GM19452 (cell line): ENCODE data around the gene UGT1A3.
"Not testable (repeated sequence)": the region's sequence is repeated elsewhere in the genome, so short reads cannot be mapped to it uniquely, and the experiment has no call there.

Experiments
- ATAC-seq: cut with Tn5 transposase; IDR thresholded peaks from one replicate; pipeline ENCODE4 v1.9.1; 2021; ENCODE audit not compliant: unreplicated experiment

UGT1A3 gene

DNA sequence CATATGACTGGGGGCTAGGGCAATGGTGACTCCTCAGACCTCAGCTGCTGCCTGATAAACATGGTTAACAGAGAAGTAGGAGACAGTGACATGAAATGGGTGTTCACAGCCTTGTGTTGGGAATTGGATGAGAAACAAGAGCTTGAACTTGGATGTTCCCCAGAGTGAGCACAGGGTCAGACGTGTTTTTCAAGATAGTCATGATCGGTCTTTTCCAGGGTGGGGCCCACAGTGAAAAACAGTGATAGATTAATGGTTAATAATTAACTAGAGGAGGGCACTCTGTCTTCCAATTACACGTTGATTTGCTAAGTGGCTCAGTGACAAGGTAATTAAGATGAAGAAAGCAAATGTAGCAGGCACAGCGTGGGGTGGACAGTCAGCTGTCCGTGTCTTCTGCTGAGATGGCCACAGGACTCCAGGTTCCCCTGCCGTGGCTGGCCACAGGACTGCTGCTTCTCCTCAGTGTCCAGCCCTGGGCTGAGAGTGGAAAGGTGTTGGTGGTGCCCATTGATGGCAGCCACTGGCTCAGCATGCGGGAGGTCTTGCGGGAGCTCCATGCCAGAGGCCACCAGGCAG is at the start of gene UGT1A3:
UGT1A3 (plus strand) TSS at position 320 of the 579 bp plus-strand sequence; CDS start at position 405, 85 bp downstream.
- ATAC-seq, result no peak

DNA sequence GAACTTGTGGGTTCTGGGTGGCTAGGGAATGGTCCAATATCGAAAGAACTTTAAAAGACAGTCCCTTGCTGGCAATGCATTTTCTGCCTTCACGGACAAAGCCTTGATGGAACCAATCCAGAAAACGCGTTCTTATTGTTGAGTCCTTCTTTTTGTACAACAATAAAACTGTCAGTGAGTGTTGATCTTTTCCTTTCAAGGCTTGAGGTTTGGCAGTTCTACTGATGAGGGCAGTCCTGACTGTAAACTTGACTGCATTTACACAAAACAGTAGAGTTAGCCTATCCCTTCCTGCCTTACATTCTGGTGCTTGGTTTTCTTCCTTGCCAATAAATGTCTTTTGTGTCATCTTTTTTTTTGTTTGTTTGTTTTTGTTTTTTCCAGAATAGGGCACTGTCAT is 49.6 kb upstream of the UGT1A3 start:
- no peak for ATAC-seq

DNA sequence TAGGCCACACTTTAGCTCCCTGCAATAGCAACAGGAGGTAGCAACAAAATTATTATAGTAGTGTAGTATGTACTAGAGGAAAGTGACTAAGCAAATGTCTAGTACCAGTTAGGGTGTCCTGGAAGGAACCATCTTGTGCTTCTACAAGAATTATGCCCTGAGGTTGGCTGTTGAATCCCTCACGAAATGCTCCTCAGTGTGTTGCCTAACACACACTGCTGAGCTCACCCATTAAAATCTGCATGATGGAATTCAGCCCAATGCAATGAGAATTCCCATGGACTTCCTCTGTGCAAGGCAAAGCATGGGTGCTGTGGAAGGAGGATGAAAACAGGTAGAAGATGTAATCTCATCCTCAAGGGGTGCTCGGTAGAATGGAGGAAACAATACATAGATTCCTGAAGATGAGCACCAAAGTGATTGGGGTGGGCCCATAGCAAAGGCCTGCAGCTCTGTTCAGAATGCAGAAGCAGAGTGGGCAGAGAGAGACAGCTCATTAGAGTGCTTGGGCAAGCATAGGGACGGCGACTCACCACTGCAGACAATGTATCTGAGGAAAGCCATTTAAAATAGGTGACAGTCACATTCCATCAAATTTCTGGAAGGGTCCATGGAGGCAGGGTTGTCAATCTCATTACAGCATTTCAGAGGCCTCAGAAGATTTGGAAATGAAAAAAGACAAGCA is 48.3 kb upstream of the UGT1A3 start:
- no peak for ATAC-seq

DNA sequence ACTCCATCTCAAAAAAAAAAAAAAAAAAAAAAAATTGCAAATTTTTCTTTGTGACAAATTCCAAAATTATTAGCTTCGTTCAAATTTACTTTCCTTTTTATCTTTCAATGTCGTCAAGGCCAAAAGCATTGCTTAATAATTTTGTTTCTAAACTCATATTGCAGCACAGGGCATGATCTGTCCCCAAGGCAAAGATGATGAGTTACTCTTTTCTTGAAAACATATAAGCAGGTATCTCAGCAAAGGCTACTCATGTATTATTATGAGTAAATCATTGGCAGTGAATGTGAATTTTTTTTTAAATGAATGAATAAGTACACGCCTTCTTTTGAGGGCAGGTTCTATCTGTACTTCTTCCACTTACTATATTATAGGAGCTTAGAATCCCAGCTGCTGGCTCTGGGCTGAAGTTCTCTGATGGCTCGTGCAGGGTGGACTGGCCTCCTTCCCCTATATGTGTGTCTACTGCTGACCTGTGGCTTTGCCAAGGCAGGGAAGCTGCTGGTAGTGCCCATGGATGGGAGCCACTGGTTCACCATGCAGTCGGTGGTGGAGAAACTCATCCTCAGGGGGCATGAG is 47.2 kb upstream of the UGT1A3 start, which contains the start of gene UGT1A7:
UGT1A7 (plus strand) TSS at position 381 of the 579 bp plus-strand sequence; CDS start at position 418, 37 bp downstream.
- no peak for ATAC-seq

DNA sequence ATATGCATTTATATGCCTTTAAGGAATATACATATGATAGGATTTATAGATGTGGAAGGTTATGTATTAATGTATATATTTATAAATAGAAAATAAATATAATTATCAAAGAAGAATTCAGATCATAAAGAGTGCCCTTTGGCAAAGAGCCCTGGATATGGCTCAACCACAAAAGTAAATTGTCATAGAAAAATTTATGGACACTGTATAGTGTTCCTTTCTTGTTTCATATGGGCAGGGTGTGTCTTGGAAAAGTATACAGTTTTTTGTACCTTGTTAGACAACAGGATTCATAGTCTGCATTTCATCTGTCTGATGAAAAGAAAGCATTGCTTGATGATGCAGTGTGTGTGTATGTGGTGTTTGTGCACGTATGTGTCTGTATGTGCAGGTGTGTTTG is 44.2 kb upstream of the UGT1A3 start:
- no peak for ATAC-seq

DNA sequence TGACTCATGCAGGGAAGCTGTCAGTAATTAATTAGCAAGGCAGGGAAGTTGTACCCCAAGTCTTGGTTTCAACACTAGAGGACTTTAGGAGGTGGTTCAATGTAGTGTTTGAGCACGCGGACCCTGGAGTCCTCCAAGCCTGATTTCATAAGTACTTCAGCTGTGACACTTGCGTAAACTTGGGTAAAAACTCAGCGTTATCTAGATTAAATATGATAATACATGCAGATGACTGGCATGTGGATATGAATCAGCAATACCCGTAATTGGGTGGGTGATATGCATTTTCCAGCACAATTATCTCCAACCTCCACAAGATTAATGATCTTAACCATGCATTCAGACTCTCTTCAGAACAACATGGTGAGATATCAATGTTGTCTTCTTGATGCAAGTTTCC is 41.9 kb upstream of the UGT1A3 start:
- no peak for ATAC-seq

DNA sequence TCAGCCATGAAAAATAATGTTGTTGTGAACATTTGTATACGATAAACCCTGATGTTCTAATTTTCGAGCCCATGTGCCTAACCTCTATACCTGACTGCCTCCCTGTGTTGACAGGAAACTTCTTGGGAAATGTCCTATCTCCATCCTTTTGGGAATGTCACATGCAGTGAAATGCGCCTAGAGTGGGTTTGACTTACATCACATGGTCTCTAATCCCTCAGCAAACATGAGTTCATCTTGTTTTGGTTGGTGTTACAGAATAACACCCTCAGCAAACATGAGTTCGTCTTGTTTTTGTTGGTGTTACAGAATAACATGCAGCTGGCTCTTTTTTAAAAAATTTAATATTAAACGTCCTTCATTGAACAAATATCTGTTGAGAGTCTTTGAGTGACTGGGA is 40.5 kb upstream of the UGT1A3 start:
- no peak for ATAC-seq

DNA sequence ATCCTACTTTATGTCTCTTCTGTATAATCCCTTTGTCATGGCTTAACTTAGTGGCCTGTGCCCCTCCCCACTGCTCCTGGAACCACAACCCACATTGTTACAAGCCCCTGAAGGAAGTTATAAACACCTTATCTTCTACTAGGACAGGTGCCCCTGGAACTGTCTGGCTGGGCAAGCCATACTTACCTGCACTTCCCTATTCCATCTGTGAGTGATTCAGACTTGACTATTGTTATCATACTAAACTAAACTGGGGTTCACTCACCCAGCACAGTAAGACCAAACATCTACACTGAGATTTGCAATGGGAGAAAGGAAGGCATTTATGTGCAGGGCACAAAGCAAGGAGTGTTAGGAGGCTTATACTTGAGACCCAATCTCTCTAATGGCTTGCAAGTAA is 39.8 kb upstream of the UGT1A3 start:
- ATAC-seq, result no peak

DNA sequence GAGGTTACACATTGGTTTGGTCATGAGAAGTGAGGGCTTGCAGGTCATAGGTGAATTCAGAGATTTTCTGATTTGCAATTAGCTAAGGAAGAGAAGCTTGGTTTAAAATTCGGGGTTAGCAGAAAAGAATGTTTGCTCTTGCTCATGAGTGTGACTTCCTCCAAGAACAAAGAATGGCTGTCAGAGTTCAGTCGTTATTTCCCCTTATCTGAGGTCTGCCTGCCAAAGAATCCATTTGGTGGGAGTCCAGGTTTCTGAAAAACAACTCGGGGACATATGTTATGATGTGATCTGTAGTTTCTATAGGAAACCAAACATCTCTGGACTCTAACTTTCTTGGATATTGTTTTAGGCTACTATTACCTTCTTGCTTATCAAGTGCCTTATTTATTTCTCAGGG is 39.3 kb upstream of the UGT1A3 start:
- no peak for ATAC-seq

DNA sequence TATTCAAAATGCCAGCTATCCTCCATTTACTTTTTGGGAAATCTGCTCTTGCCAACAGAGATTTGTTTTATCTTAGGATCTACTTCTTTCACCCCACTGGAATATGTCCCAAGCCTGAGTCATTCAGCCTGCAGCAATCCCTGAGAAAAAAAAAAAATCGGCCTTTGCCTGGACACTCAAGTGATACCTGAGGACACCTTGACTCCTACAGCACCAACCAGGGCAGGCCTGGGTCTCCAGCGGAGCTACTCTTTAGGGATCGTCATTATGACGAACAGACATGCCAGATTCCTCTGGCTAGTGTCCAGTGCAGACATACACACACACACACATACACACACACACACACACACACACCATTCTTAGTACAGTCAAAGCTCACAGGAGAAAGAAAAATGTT is 38.4 kb upstream of the UGT1A3 start:
- no peak for ATAC-seq

DNA sequence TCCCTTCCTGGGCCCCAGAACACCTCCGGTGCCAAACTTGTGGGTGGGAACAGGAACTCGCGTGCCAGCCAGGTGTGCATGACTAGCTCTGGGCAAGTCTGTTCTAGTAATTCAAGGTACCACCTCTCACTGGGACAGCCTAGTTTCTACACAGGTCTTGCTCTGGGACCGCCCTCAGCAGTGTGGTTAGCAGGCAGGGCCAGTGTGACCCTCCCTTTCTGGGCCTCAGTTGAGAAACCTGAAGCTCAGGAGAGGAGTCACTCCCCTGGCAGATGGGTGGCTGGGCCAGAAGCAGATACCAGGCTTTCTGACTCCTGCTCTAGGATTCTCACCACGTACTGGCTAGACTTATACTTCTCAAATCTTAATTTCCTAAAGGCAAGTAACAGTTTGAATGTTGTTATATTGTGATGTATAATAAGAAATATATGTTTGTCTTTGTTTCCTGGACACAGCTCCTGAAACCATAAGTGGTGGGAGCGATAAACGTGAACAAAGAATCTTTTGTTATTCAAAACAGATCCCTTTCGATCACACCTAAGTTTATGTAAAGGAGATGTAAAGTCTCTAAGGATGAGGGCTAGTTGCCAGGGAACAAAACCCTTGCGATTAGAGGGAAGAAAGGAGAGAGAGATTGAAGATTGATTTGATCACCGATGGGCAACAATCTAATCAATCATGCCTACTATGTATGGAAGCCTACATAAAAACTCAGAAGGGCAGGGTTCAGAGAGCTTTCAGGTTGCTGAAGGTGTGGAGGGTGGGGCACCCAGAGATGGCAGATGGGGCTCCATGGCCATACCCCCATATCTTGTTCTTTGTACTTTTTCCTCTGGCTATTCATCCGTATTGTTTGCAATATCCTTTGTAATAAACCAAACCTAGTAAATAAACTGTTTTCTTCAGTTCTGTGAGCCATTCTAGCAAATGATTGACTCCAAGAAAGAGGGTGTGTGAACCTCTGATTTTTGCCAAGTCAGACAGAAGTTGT is 37.1 kb upstream of the UGT1A3 start:
- ATAC-seq, result no peak

DNA sequence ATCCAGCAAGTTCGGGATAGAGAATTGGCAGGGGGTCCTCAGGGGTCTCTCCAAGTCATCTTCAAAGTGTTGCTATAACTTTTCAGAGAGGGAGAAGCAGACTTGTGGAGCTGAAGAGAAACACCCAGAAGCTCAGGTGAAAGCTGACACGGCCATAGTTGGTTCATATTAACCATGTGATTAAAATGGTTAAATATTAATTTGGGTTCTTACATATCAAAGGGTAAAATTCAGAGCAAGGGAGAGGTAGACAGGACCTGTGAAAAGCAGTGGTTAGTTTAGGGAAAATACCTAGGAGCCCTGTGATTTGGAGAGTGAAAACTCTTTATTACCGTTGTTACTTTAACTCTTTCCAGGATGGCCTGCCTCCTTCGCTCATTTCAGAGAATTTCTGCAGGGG is 36.2 kb upstream of the UGT1A3 start, which contains the start of gene UGT1A6:
UGT1A6 (plus strand) TSS at position 243 of the 400 bp plus-strand sequence; CDS start at position 358, 115 bp downstream.
- ATAC-seq, result no peak

DNA sequence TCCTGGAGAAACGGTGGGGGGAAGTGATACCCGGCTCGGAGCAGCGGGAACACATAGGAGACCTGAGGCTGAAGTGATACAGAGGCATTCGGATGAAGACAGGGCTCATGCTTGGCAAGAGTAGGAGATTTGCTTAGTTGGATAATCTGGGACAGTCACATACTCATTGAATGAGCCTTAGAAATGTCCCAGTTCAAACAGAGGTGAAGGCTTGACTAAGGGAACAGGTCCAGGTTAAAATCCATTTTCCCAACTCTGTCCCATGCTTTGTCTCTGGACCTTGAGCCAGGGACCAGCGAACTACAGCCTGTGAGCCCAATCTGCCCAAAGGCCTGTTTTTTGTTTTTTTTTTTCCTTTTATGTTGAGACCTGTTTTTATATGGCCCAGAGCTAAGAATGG is 34.9 kb upstream of the UGT1A3 start:
- ATAC-seq, result no peak

DNA sequence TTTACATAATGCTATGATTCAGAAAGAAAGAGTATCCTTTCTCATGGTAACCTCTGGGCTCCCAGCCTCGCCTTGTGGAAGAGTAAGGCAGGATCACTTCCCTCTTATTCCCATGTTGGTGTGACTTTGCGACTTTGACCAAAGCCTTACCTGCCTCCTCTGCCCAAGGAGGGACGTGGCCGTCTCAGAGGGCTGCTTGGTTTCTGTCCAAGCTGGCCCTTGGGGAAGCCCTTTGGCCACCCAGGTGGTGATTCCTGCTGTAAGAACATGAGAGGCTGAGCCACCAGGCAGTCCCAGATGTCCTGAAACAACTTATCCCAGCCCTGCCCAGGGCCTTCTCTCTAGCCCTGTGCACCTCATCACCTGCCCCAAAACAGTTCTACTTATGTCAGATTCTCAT is 30.1 kb upstream of the UGT1A3 start:
- no peak for ATAC-seq

DNA sequence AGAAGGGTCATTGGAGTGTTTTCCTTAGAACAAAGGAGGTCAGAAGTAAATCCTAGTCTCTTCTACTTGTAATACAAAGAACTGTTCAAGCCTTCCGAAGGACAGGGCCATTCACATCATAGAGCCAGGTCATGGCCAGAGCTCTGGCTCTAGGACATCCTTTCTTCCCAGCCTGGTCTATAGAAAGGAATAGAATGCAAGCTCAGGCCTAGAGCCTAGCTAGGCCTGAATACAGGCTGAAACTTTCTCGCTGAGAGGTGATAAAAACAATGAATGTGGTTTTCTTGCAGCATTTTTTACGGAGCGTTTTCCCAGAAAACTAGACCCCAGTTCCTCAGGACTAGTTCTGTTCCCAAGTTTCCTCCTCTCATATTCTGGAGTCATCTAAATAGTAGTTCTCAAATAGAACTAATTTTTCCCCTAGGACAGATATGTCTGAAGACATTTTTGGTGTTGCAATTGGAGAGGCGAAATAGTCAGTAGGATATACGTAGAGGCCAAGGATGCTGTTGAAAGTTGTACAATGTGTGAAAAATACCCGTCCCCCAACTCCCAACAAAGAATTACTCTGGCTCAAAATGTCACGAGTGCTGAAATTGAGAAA is 29.3 kb upstream of the UGT1A3 start:
- no peak for ATAC-seq

DNA sequence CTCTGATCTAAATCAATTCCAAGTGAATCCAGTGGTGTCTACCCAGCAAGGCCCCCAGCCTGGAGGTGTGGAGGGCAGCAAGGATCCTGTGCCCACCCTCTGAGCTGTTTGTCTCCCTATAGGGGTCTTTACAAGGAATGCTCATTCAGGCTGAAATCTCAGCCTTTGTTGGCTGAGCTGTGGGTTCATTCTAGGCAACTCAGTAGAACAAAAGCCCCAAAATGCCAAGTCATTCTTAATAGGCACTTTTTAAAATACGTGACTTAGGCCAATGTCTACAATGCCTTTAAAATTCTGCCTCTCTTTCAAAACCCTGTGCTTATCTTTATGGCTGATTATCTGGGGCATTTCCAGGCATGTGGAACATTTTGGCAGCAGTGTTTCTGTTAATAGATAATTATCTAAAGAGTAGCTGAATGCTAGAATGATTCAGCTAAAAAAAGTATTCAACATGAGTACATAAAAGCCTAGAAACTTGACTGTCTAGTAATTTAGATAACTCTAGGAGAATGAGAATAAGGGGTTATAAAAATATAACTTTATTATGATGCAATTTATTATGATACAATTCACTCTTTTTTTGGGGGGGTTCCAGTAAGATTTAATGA is 28.7 kb upstream of the UGT1A3 start:
- no peak for ATAC-seq

DNA sequence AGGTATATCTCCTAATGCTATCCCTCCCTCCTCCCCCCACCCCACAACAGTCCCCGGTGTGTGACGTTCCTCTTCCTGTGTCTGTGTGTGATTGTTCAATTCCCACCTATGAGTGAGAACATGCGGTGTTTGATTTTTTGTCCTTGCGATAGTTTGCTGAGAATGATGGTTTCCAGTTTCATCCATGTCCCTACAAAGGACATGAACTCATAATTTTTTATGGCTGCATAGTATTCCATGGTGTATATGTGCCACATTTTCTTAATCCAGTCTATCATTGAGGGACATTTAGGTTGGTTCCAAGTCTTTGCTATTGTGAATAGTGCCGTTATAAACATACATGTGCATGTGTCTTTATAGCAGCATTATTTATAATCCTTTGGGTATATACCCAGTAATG is 28.0 kb upstream of the UGT1A3 start:
- not testable (repeated sequence) for ATAC-seq

DNA sequence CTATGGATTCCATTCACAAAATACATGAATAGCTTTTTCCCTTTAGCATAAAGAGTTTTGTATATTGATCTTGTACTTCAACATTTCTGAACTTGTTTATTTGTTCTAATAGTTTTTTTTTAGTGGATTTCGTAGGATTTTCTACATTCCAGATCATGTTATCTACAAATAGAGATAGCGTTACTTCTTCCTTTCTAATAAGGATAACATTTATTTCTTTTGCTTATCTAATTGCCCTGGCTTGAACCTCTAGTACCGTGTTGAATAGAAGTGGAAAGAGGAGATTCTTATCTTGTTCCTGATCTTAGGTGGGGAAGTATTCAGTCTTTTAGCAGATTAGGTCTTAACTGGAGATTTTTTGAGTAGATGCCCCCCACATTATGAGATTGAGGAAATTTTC is 26.6 kb upstream of the UGT1A3 start:
- ATAC-seq, result no peak

DNA sequence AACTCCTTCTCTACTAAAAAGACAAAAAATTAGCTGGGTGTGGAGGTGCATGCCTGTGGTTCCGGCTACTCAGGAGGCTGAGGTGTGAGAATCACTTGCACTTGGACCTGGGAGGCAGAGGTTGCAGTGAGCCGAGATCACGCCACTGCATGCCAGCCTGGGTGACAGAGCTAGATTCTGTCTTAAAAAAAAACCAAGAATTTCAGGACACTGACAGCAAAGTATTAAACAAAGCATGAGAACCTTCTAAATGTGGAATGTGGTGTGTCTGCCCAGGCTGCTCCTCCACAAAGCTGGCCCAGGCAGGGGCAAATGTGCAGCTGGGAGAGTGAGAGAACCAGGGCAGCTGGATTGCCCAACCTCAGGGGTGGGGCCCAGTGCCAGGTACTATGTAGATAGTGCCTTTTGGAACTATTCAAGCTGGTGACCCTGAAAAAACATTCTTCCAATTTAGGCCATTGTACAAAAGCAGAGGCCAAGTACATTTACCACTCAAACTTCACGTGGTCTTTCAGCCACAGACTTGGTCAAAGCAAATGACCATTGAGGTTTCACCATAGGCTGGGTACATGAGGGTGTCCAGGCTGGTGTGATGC is 22.8 kb upstream of the UGT1A3 start:
- no peak for ATAC-seq

DNA sequence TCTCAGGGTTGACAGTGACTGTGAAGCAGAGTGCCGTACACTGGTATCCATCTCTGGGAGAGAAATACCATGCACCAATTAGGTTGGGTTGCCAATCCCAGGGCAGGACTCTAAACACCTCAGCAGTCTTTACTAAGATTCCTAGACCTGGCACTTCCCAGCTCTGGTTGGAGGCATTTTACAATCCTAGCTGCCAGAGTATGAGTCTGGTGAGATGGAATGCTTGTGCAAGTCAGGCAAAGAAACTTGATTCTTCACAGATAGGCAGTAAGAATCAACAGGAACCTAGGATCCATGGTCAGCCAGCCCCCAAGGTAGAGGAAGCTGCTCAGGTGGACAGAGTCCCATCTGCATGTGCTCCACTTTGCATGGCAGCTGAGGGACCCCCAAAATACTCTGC is 22.1 kb upstream of the UGT1A3 start:
- ATAC-seq, result no peak
